ENCODE results near the gene IGFBP2.

DNA sequence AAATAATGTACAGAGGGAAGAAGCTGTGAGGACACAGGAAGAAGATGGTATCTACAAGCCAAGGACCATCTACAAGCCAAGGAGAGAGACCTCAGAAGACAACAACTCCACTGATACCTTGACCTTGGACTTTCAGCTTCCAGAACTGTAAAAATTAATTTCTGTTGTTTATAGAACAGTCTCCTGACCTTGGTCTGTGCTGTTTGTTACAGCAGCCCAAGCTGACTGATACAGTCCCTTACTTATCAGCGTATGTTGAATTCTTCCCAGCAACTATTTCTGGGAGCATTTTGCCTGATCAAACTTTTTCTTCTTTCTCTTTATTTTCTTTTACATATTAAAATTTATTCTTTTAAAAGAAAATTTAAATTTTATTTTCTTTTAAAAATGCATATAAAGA lies 47.8 kb upstream of the IGFBP2 start:
- no peak for TF ChIP-seq FOXA1 (IDR thresholded peaks at IDR 0.05)
- TF ChIP-seq, protein P1, sequence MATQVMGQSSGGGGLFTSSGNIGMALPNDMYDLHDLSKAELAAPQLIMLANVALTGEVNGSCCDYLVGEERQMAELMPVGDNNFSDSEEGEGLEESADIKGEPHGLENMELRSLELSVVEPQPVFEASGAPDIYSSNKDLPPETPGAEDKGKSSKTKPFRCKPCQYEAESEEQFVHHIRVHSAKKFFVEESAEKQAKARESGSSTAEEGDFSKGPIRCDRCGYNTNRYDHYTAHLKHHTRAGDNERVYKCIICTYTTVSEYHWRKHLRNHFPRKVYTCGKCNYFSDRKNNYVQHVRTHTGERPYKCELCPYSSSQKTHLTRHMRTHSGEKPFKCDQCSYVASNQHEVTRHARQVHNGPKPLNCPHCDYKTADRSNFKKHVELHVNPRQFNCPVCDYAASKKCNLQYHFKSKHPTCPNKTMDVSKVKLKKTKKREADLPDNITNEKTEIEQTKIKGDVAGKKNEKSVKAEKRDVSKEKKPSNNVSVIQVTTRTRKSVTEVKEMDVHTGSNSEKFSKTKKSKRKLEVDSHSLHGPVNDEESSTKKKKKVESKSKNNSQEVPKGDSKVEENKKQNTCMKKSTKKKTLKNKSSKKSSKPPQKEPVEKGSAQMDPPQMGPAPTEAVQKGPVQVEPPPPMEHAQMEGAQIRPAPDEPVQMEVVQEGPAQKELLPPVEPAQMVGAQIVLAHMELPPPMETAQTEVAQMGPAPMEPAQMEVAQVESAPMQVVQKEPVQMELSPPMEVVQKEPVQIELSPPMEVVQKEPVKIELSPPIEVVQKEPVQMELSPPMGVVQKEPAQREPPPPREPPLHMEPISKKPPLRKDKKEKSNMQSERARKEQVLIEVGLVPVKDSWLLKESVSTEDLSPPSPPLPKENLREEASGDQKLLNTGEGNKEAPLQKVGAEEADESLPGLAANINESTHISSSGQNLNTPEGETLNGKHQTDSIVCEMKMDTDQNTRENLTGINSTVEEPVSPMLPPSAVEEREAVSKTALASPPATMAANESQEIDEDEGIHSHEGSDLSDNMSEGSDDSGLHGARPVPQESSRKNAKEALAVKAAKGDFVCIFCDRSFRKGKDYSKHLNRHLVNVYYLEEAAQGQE (IDR thresholded peaks at IDR 0.05), result no peak
- no peak for TF ChIP-seq YY1 (IDR thresholded peaks at IDR 0.05)
- TF ChIP-seq, protein P2, sequence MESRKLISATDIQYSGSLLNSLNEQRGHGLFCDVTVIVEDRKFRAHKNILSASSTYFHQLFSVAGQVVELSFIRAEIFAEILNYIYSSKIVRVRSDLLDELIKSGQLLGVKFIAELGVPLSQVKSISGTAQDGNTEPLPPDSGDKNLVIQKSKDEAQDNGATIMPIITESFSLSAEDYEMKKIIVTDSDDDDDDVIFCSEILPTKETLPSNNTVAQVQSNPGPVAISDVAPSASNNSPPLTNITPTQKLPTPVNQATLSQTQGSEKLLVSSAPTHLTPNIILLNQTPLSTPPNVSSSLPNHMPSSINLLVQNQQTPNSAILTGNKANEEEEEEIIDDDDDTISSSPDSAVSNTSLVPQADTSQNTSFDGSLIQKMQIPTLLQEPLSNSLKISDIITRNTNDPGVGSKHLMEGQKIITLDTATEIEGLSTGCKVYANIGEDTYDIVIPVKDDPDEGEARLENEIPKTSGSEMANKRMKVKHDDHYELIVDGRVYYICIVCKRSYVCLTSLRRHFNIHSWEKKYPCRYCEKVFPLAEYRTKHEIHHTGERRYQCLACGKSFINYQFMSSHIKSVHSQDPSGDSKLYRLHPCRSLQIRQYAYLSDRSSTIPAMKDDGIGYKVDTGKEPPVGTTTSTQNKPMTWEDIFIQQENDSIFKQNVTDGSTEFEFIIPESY (IDR thresholded peaks at IDR 0.05), result no peak
- TF ChIP-seq, protein P3, sequence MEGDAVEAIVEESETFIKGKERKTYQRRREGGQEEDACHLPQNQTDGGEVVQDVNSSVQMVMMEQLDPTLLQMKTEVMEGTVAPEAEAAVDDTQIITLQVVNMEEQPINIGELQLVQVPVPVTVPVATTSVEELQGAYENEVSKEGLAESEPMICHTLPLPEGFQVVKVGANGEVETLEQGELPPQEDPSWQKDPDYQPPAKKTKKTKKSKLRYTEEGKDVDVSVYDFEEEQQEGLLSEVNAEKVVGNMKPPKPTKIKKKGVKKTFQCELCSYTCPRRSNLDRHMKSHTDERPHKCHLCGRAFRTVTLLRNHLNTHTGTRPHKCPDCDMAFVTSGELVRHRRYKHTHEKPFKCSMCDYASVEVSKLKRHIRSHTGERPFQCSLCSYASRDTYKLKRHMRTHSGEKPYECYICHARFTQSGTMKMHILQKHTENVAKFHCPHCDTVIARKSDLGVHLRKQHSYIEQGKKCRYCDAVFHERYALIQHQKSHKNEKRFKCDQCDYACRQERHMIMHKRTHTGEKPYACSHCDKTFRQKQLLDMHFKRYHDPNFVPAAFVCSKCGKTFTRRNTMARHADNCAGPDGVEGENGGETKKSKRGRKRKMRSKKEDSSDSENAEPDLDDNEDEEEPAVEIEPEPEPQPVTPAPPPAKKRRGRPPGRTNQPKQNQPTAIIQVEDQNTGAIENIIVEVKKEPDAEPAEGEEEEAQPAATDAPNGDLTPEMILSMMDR (IDR thresholded peaks at IDR 0.05; ENCODE audit: low read depth, low read length, missing input control), result no peak
- TF ChIP-seq NR2F2 (IDR thresholded peaks at IDR 0.05), result no peak
- TF ChIP-seq JUND (IDR thresholded peaks at IDR 0.05), result no peak
- no peak for TF ChIP-seq TAF1 (conservative IDR thresholded peaks at IDR 0.05)
- TF ChIP-seq, protein P4, sequence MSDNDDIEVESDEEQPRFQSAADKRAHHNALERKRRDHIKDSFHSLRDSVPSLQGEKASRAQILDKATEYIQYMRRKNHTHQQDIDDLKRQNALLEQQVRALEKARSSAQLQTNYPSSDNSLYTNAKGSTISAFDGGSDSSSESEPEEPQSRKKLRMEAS (IDR thresholded peaks at IDR 0.05), result no peak
- TF ChIP-seq RXRA (IDR thresholded peaks at IDR 0.05), result no peak
- no peak for TF ChIP-seq SP1 (IDR thresholded peaks at IDR 0.05)
